Parietal lobe (tissue), 2 donors: Measurements from ENCODE around the gene TCHP. TPM values are rescaled to one million over a fixed set of nuclear protein-coding genes. Genes with fewer than 3 reads are reported as not detected.

Experiments
- small RNA-seq: library from RNA; depleted of rRNA; stranded (forward); fragments of <200 nt; gene quantifications from one replicate; pipeline ENCODE3, GENCODE V24; 2014; ENCODE audit warnings: low replicate concordance
- total RNA-seq: library from RNA; depleted of rRNA; stranded (reverse); fragments of >200 nt; gene quantifications from one replicate; pipeline ENCODE4 v1.2.3, GENCODE V29; 2014

Gene TCHP, protein sequence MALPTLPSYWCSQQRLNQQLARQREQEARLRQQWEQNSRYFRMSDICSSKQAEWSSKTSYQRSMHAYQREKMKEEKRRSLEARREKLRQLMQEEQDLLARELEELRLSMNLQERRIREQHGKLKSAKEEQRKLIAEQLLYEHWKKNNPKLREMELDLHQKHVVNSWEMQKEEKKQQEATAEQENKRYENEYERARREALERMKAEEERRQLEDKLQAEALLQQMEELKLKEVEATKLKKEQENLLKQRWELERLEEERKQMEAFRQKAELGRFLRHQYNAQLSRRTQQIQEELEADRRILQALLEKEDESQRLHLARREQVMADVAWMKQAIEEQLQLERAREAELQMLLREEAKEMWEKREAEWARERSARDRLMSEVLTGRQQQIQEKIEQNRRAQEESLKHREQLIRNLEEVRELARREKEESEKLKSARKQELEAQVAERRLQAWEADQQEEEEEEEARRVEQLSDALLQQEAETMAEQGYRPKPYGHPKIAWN
- 12.8 TPM for total RNA-seq

DNA sequence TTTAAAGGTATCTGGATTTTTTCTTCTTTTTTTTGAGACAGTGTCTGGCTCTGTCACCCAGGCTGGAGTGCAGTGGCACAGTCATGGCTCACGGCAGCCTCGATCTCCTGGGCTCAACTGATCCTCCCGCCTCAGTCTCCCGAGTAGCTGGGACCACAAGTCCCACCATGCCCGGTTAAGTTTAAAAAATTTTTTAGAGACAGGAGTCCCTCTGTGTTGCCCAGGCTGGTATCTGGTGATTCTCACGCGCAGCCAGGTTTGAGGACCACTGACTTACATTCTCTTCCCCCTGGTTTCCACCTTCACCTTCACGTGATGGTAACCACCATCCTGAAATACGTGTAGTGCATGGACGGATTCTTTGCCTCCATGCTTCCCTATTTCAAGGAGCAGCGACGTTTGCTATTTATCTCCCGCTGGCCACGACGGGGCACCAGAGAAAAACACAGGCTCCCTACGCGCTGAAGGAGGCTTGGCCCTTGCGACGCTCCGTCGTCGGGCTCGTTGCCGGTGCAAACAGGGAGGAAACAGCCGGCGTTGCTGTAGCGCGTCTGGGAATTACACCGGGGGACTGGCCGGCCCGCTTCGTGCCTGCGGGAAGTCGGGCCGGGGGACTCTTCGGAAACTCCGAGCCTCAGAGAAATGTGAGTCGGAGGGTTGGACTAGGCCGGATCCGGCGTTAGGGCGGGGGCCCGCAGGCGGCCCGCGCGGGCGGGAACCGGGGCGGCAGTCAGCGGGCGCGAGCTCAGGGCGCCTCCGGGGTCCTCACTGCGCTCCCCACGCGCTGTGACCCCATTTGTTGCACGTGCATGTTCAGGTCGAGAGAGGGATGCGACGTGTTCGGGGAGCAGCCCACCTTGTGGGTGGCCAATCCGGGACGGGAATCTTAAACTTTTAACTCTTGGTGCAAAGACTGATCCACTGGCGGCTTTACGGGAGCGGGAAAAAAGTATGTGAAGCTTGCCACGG, at the start of gene TCHP:
TCHP (plus strand) TSS at position 492 of the 969 bp plus-strand sequence. CDS start 2,753 bp downstream, outside the sequence.

GRCh38 chr12:109880043-109880931, 19.8 kb upstream of the TCHP start, which contains the start of gene GLTP:
Gene GLTP (minus strand): TSS chr12:109880541. CDS start chr12:109880374, 167 bp downstream.

Small RNA genes lying within 50 kb of the gene (small RNA-seq; reads per million reads assigned to genes)
- not detected for gene RN7SL441P

Other genes starting within 250 kb of the TCHP start
- 5.9 TPM for gene FAM222A, start 186.4 kb upstream of the TCHP start, total RNA-seq
- 0.31 TPM for gene TRPV4, start 66.9 kb upstream of the TCHP start, total RNA-seq
- 10.6 TPM for gene GLTP, start 19.7 kb upstream of the TCHP start, total RNA-seq
- 94.8 TPM for gene GIT2, start 96.1 kb downstream of the TCHP start, total RNA-seq
- gene ANKRD13A, start 99.2 kb downstream of the TCHP start, total RNA-seq, result 38.5 TPM
- gene C12orf76, start 148.2 kb downstream of the TCHP start, total RNA-seq, result 70.4 TPM
- gene IFT81, start 224.1 kb downstream of the TCHP start, total RNA-seq, result 105 TPM